ENCODE measurements around the gene TRHDE. TPM values are rescaled to one million over a fixed set of nuclear protein-coding genes. Genes with fewer than 3 reads are reported as not detected.

TRHDE gene
- total RNA-seq, 1 experiment from 2014 or later = 5.5 TPM

GRCh38 chr12:72684491-72684890 lies 412.3 kb downstream of the TRHDE start:
- POLR2A ChIA-PET = no interaction called here
- H3K9me3 Mint-ChIP-seq = 0 out of 2 replicates have a peak, but pooled peaks cover 6% of the 10 kb centered on the region

More at GRCh38 chr12:72684491-72684890, 412.3 kb downstream of the TRHDE start:
- Mint-ChIP-seq H3K36me3 (no peaks in the 10 kb centered on the region), H3K4me1 (peaks cover 16% of the 10 kb centered on the region), H3K4me3 (no peak overlapping the region), H3K27me3 (ENCODE audit: low read depth) (no peaks in the 10 kb centered on the region), H3K27ac (no peak overlapping the region)
- no peak for TF ChIP-seq ZSCAN18 (CRISPR knock-in tag; IDR thresholded peaks at IDR 0.05)
- TF ChIP-seq AR (CRISPR knock-in tag; IDR thresholded peaks at IDR 0.05) = no peak
- TF ChIP-seq NR1H2 (CRISPR knock-in tag; IDR thresholded peaks at IDR 0.05) = no peak
- no peak for TF ChIP-seq ZNF425 (CRISPR knock-in tag; conservative IDR thresholded peaks at IDR 0.05)
- no peak for TF ChIP-seq SMAD3 (CRISPR knock-in tag; IDR thresholded peaks at IDR 0.05; ENCODE audit: borderline replicate concordance)
- no peak for TF ChIP-seq ZNF263 (CRISPR knock-in tag; IDR thresholded peaks at IDR 0.05; ENCODE audit: low read depth)
- no peak for TF ChIP-seq PREB (CRISPR knock-in tag; IDR thresholded peaks at IDR 0.05; ENCODE audit: borderline replicate concordance)
- no peak for TF ChIP-seq HMGA2 (CRISPR knock-in tag; IDR thresholded peaks at IDR 0.05)
- TF ChIP-seq ZNF219 (CRISPR knock-in tag; IDR thresholded peaks at IDR 0.05; ENCODE audit: borderline replicate concordance) = no peak
- no peak for TF ChIP-seq GRHL2 (CRISPR knock-in tag; IDR thresholded peaks at IDR 0.05; ENCODE audit: insufficient replicate concordance, severe bottlenecking)
- no peak for TF ChIP-seq HMGXB4 (CRISPR knock-in tag; IDR thresholded peaks at IDR 0.05)
- TF ChIP-seq TEAD4 (CRISPR knock-in tag; IDR thresholded peaks at IDR 0.05) = no peak
- CTCF ChIA-PET = no interaction called here
- DNase-seq (ENCODE audit: low spot score) (no peak), ATAC-seq (no peak)
